ENCODE measurements around the gene EXOSC6. TPM values are rescaled to one million over a fixed set of nuclear protein-coding genes. Genes with fewer than 3 reads are reported as not detected.
A peak's percentile ranks its signal among the peaks of the same experiment; 100 is the strongest.
"Not testable (repeated sequence)": the region's sequence is repeated elsewhere in the genome, so short reads cannot be mapped to it uniquely, and the experiment has no call there.

EXOSC6 gene
- total RNA-seq, 1 donor from 2014 or later, result 27.1 TPM

DNA sequence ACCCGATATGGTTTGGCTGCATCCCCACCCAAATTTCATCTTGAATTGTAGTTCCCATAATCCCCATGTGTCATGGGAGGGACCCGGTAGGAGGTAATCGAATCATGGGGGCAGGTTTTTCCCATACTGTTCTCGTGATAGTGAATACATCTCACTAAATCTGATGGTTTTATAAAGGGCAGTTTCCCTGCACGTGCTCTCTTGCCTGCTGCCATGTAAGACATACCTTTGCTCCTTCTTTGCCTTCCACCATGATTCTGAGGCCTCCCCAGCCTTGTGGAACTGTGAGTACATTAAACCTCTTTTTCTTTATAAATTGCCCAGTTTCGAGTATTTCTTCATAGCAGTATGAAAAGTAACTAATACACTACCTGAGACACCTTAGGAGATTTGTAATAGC lies 45.4 kb downstream of the EXOSC6 start:
- H2AFZ ChIP-seq (replicated peaks); H3K4me1 ChIP-seq; H3K27ac ChIP-seq; H3K4me2 ChIP-seq; H3K9me3 ChIP-seq (ENCODE audit: low read depth); H3K79me2 ChIP-seq (ENCODE audit: low read depth); H3K36me3 ChIP-seq; H3K9me3 Mint-ChIP-seq; H4K20me1 ChIP-seq (ENCODE audit: low read depth); H3K4me3 ChIP-seq; H3K4me1 Mint-ChIP-seq; H3K9ac ChIP-seq; H3K27me3 Mint-ChIP-seq (ENCODE audit: insufficient read depth, low read depth); H3K27me3 ChIP-seq; DNase-seq (ENCODE audit: low spot score); H3F3A ChIP-seq (ENCODE audit: low read depth); H3K4me3 Mint-ChIP-seq: not testable (repeated sequence)
- Mint-ChIP-seq H3K27ac (peak overlapping the region; percentile 76), H3K36me3 (peaks cover 17% of the 10 kb centered on the region)

DNA sequence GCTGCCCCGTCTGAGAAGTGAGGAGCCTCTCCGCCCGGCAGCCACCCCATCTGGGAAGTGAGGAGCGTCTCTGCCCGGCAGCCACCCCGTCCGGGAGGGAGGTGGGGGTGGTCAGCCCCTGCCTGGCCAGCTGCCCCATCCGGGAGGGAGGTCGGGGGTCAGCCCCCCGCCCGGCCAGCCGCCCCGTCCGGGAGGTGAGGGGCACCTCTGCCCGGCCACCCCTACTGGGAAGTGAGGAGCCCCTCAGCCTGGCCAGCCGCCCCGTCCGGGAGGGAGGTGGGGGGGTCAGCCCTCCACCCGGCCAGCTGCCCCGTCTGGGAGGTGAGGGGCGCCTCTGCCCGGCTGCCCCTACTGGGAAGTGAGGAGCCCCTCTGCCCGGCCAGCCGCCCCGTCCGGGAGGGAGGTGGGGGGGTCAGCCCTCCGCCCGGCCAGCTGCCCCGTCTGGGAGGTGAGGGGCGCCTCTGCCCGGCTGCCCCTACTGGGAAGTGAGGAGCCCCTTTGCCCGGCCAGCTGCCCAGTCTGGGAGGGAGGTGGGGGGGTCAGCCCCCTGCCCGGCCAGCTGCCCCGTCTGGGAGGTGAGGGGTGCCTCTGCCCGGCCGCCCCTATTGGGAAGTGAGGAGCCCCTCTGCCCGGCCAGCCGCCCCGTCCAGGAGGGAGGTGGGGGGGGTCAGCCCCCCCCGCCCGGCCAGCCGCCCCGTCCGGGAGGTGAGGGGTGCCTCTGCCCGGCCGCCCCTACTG lies 46.9 kb downstream of the EXOSC6 start:
- not testable (repeated sequence) for H3K4me1 ChIP-seq; H3K4me1 Mint-ChIP-seq; H3F3A ChIP-seq (ENCODE audit: low read depth); H3K27ac Mint-ChIP-seq; H4K20me1 ChIP-seq (ENCODE audit: low read depth); H3K4me2 ChIP-seq; H3K27ac ChIP-seq; H3K27me3 ChIP-seq; DNase-seq (ENCODE audit: low spot score); H3K27me3 Mint-ChIP-seq (ENCODE audit: insufficient read depth, low read depth); H3K4me3 ChIP-seq; H3K9me3 Mint-ChIP-seq; H2AFZ ChIP-seq (replicated peaks); H3K36me3 ChIP-seq; H3K9me3 ChIP-seq (ENCODE audit: low read depth); H3K4me3 Mint-ChIP-seq; H3K79me2 ChIP-seq (ENCODE audit: low read depth); H3K9ac ChIP-seq
- peaks cover 13% of the 10 kb centered on the region for H3K36me3 Mint-ChIP-seq

DNA sequence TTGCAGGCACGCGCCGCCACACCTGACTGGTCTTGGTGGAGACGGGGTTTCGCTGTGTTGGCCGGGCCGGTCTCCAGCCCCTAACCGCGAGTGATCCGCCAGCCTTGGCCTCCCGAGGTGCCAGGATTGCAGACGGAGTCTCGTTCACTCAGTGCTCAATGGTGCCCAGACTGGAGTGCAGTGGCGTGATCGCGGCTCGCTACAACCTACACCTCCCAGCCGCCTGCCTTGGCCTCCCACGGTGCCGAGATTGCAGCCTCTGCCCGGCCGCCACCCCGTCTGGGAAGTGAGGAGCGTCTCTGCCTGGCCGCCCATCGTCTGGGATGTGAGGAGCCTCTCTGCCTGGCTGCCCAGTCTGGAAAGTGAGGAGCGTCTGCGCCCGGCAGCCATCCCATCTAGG lies 47.7 kb downstream of the EXOSC6 start:
- not testable (repeated sequence) for H3K9me3 ChIP-seq (ENCODE audit: low read depth); H3K79me2 ChIP-seq (ENCODE audit: low read depth); H3K4me1 Mint-ChIP-seq; H3K9ac ChIP-seq; H3F3A ChIP-seq (ENCODE audit: low read depth); H3K27me3 Mint-ChIP-seq (ENCODE audit: insufficient read depth, low read depth); DNase-seq (ENCODE audit: low spot score); H3K9me3 Mint-ChIP-seq; H3K4me2 ChIP-seq; H3K27ac Mint-ChIP-seq; H3K4me3 ChIP-seq; H3K27me3 ChIP-seq; H2AFZ ChIP-seq (replicated peaks); H3K4me3 Mint-ChIP-seq; H3K36me3 Mint-ChIP-seq; H4K20me1 ChIP-seq (ENCODE audit: low read depth); H3K27ac ChIP-seq; H3K4me1 ChIP-seq; H3K36me3 ChIP-seq

GRCh38 chr16:70203508-70203907 lies 48.2 kb downstream of the EXOSC6 start:
- H3K9me3 Mint-ChIP-seq; H3K27ac Mint-ChIP-seq; H3K4me1 Mint-ChIP-seq; H4K20me1 ChIP-seq (ENCODE audit: low read depth); H3K4me3 Mint-ChIP-seq; H3K9me3 ChIP-seq (ENCODE audit: low read depth); H3K27me3 ChIP-seq; H3K36me3 ChIP-seq; H3K9ac ChIP-seq; H3K79me2 ChIP-seq (ENCODE audit: low read depth); H3K4me3 ChIP-seq; H3F3A ChIP-seq (ENCODE audit: low read depth); H3K27me3 Mint-ChIP-seq (ENCODE audit: insufficient read depth, low read depth); H3K27ac ChIP-seq; H3K4me1 ChIP-seq; H3K4me2 ChIP-seq; DNase-seq (ENCODE audit: low spot score); H2AFZ ChIP-seq (replicated peaks); H3K36me3 Mint-ChIP-seq: not testable (repeated sequence)

GRCh38 chr16:70200063-70200462 lies 51.7 kb downstream of the EXOSC6 start:
- not testable (repeated sequence) for H3K27me3 Mint-ChIP-seq (ENCODE audit: insufficient read depth, low read depth); H3K79me2 ChIP-seq (ENCODE audit: low read depth); H3K9me3 Mint-ChIP-seq; H3K4me1 ChIP-seq; H3F3A ChIP-seq (ENCODE audit: low read depth); H2AFZ ChIP-seq (replicated peaks); H3K36me3 ChIP-seq; H3K27ac ChIP-seq; H3K9ac ChIP-seq; DNase-seq (ENCODE audit: low spot score); H3K4me2 ChIP-seq; H3K4me3 ChIP-seq; H4K20me1 ChIP-seq (ENCODE audit: low read depth); H3K4me3 Mint-ChIP-seq; H3K27ac Mint-ChIP-seq; H3K36me3 Mint-ChIP-seq; H3K27me3 ChIP-seq; H3K4me1 Mint-ChIP-seq; H3K9me3 ChIP-seq (ENCODE audit: low read depth)

DNA sequence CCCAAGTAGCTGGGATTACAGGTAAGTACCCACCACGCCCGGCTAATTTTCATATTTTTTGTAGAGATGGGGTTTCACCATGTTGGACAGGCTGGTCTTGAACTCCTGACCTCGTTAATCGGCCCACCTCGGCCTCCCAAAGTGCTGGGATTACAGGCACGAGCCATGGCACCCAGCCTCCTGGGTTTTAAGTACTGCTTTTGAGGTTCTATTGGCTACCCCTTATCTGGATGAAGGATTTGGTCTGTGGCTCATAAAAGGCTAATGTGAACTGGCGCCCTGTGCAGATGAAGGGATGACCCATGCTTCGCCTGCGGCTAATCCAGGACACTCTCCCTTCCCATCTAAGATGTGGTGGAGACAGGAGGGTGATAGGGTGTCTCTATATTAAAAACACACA lies 52.6 kb downstream of the EXOSC6 start:
- not testable (repeated sequence) for H3K9me3 Mint-ChIP-seq; H3K4me2 ChIP-seq; H3K27me3 ChIP-seq; H4K20me1 ChIP-seq (ENCODE audit: low read depth); H3K4me3 Mint-ChIP-seq; H3K27me3 Mint-ChIP-seq (ENCODE audit: insufficient read depth, low read depth); H3K4me1 ChIP-seq; H3F3A ChIP-seq (ENCODE audit: low read depth); H3K36me3 ChIP-seq; H3K79me2 ChIP-seq (ENCODE audit: low read depth); H2AFZ ChIP-seq (replicated peaks); DNase-seq (ENCODE audit: low spot score); H3K4me1 Mint-ChIP-seq; H3K4me3 ChIP-seq; H3K27ac ChIP-seq; H3K9me3 ChIP-seq (ENCODE audit: low read depth); H3K36me3 Mint-ChIP-seq; H3K9ac ChIP-seq
- peak overlapping the region; percentile 46 for H3K27ac Mint-ChIP-seq

DNA sequence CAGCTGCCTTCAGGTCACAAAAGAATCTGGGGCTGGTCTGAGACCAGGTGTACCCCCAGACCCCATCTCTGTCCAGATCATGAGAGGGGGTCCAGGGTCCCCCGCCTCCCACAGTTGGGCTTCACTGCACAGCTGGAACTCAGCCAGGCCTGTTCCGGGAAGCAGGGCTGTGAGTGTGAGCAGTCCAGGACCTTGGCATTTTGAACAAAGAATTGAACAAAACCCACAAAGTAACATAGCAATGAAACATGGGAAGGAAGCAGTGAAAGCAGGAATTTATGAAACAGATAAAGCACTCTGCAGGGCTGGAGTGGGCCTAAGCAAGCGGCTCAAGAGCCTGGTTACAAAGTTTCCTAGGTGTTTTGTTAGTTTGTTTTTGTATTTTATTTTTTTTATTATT lies 53.1 kb downstream of the EXOSC6 start:
- not testable (repeated sequence) for H3K9me3 Mint-ChIP-seq; H3K27me3 Mint-ChIP-seq (ENCODE audit: insufficient read depth, low read depth); H3K4me1 ChIP-seq; DNase-seq (ENCODE audit: low spot score); H3K4me3 Mint-ChIP-seq; H4K20me1 ChIP-seq (ENCODE audit: low read depth); H3K27ac Mint-ChIP-seq; H3K4me3 ChIP-seq; H3K9ac ChIP-seq; H3K36me3 ChIP-seq; H3K9me3 ChIP-seq (ENCODE audit: low read depth); H3K4me2 ChIP-seq; H3F3A ChIP-seq (ENCODE audit: low read depth); H2AFZ ChIP-seq (replicated peaks); H3K4me1 Mint-ChIP-seq; H3K27ac ChIP-seq; H3K79me2 ChIP-seq (ENCODE audit: low read depth); H3K36me3 Mint-ChIP-seq; H3K27me3 ChIP-seq

DNA sequence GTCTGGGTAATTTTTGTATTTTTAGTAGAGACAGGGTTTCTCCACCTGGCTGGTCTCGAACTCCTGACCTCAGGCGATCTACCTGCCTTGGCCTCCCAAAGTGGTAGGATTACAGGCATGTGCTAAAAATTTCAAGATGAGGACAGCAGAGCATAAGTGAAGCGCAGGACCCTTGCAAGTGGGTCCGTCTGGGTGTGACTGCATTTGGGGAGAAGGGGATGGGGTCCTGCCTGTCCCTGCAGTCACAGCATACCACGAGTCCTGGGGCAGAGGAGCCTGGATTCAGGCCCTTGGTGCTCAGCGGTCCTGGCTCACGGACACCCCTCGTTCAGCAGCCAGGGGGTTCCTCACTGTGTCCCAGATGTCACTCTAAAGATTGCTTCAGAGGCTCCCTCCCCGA lies 53.5 kb downstream of the EXOSC6 start:
- not testable (repeated sequence) for H3K36me3 ChIP-seq; H3K9ac ChIP-seq; H4K20me1 ChIP-seq (ENCODE audit: low read depth); H3K27me3 ChIP-seq; H3K4me3 Mint-ChIP-seq; H3K4me2 ChIP-seq; H3K9me3 Mint-ChIP-seq; H2AFZ ChIP-seq (replicated peaks); H3K36me3 Mint-ChIP-seq; H3K9me3 ChIP-seq (ENCODE audit: low read depth); H3K27ac Mint-ChIP-seq; H3F3A ChIP-seq (ENCODE audit: low read depth); H3K4me1 Mint-ChIP-seq; H3K79me2 ChIP-seq (ENCODE audit: low read depth); H3K4me3 ChIP-seq; H3K27me3 Mint-ChIP-seq (ENCODE audit: insufficient read depth, low read depth); H3K27ac ChIP-seq; H3K4me1 ChIP-seq; DNase-seq (ENCODE audit: low spot score)

Measured in neural progenitor cell (in vitro differentiated cells).